OCI-LY1 (cell line): ENCODE measurements around the gene PRRG1.

ENCODE experiments used
- H2AFZ ChIP-seq: fragments of 200-600 bp; sonication (generic), shearing (Covaris generic); 2 replicates; pipeline ENCODE4 v1.6.0; 2014; ENCODE audit warnings: antibody characterized with exemption, mild to moderate bottlenecking, low read length
- H3F3A ChIP-seq: fragments of 200-600 bp; sonication (generic), shearing (Covaris generic); 2 replicates; pipeline ENCODE4 v1.6.0; 2014; ENCODE audit warnings: mild to moderate bottlenecking, antibody characterized with exemption, low read length, moderate library complexity; ENCODE audit not compliant: insufficient read depth
- H3K27ac ChIP-seq: fragments of 200-600 bp; sonication (generic); 2 replicates; pipeline ENCODE4 v1.5.1; 2014; ENCODE audit warnings: low read length, mixed run types, mild to moderate bottlenecking, low read depth; ENCODE audit not compliant: poor library complexity, severe bottlenecking
- H3K27me3 ChIP-seq: fragments of 200-600 bp; sonication (generic); 2 replicates; pipeline ENCODE4 v1.6.0; 2014; ENCODE audit warnings: antibody characterized with exemption, mild to moderate bottlenecking, low read length, moderate library complexity; ENCODE audit not compliant: insufficient read depth
- H3K36me3 ChIP-seq: fragments of 200-600 bp; sonication (generic); 2 replicates; pipeline ENCODE4 v1.6.1; 2014; ENCODE audit warnings: mild to moderate bottlenecking, antibody characterized with exemption, low read length, moderate library complexity, mixed read lengths; ENCODE audit not compliant: insufficient read depth
- H3K4me1 ChIP-seq: fragments of 200-600 bp; sonication (generic); 2 replicates; pipeline ENCODE4 v1.5.1; 2014; ENCODE audit warnings: mild to moderate bottlenecking, low read length, moderate library complexity; ENCODE audit not compliant: insufficient read depth, severe bottlenecking
- H3K4me2 ChIP-seq: fragments of 200-600 bp; sonication (generic), shearing (Covaris generic); 2 replicates; pipeline ENCODE4 v1.6.1; 2014; ENCODE audit warnings: low read length
- H3K4me3 ChIP-seq: fragments of 200-600 bp; sonication (generic); 2 replicates; pipeline ENCODE4 v1.5.1; 2014; ENCODE audit warnings: low read length, low read depth, mild to moderate bottlenecking, mixed read lengths; ENCODE audit not compliant: poor library complexity, severe bottlenecking
- H3K79me2 ChIP-seq: fragments of 200-600 bp; shearing (Covaris generic); 2 replicates; pipeline ENCODE4 v1.6.1; 2016; ENCODE audit warnings: mixed run types, low read length, mixed read lengths; ENCODE audit not compliant: insufficient read depth
- H3K9ac ChIP-seq: fragments of 200-600 bp; sonication (generic), shearing (Covaris generic); 2 replicates; pipeline ENCODE4 v1.6.1; 2014; ENCODE audit warnings: mild to moderate bottlenecking, low read length, mixed read lengths
- H3K9me2 ChIP-seq: fragments of 200-600 bp; sonication (generic), shearing (Covaris generic); 2 replicates; pipeline ENCODE4 v1.6.1; 2014; ENCODE audit warnings: low read depth, mild to moderate bottlenecking, low read length, mixed read lengths
- H3K9me3 ChIP-seq: fragments of 200-600 bp; shearing (Covaris generic); 2 replicates; pipeline ENCODE4 v1.6.1; 2014; ENCODE audit warnings: low read length, mixed read lengths
- H4K20me1 ChIP-seq: fragments of 200-600 bp; sonication (generic), shearing (Covaris generic); 2 replicates; pipeline ENCODE4 v1.6.0; 2016; ENCODE audit warnings: mild to moderate bottlenecking, low read length; ENCODE audit not compliant: insufficient read depth
- EZH2 ChIP-seq: fragments of 200-600 bp; sonication (generic), shearing (Covaris generic); IDR thresholded peaks from 2 replicates; pipeline ENCODE4 v1.8.0; 2017; ENCODE audit warnings: borderline replicate concordance, mixed run types, mild to moderate bottlenecking, antibody characterized with exemption, low read length, moderate library complexity, mixed read lengths
- TF ChIP-seq, protein P1 (sequence below): fragments of 200-600 bp; sonication (generic), shearing (Covaris generic); IDR thresholded peaks from 2 replicates; pipeline ENCODE4 v1.5.1; 2017; ENCODE audit warnings: mild to moderate bottlenecking, antibody characterized with exemption, low read length, moderate library complexity, mixed read lengths

Gene PRRG1

GRCh38 chrX:37485429-37485828 lies 136.3 kb downstream of the PRRG1 start:
- no peaks in the 10 kb centered on the region for H3K36me3 ChIP-seq
- H3K27ac ChIP-seq: no peak overlapping the region
- no peak overlapping the region for H3K4me2 ChIP-seq
- no peak overlapping the region for H3K9ac ChIP-seq
- H3K9me3 ChIP-seq: no peaks in the 10 kb centered on the region
- H4K20me1 ChIP-seq: no peaks in the 10 kb centered on the region
- no peak overlapping the region for H3K4me3 ChIP-seq
- no peaks in the 10 kb centered on the region for H3F3A ChIP-seq
- no peaks in the 10 kb centered on the region for H3K27me3 ChIP-seq
- no peaks in the 10 kb centered on the region for H3K9me2 ChIP-seq
- no peak for TF ChIP-seq EZH2
- TF ChIP-seq, protein P1, sequence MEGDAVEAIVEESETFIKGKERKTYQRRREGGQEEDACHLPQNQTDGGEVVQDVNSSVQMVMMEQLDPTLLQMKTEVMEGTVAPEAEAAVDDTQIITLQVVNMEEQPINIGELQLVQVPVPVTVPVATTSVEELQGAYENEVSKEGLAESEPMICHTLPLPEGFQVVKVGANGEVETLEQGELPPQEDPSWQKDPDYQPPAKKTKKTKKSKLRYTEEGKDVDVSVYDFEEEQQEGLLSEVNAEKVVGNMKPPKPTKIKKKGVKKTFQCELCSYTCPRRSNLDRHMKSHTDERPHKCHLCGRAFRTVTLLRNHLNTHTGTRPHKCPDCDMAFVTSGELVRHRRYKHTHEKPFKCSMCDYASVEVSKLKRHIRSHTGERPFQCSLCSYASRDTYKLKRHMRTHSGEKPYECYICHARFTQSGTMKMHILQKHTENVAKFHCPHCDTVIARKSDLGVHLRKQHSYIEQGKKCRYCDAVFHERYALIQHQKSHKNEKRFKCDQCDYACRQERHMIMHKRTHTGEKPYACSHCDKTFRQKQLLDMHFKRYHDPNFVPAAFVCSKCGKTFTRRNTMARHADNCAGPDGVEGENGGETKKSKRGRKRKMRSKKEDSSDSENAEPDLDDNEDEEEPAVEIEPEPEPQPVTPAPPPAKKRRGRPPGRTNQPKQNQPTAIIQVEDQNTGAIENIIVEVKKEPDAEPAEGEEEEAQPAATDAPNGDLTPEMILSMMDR: no peak
- no peaks in the 10 kb centered on the region for H3K79me2 ChIP-seq
- H3K4me1 ChIP-seq: no peaks in the 10 kb centered on the region
- H2AFZ ChIP-seq: no peak overlapping the region

GRCh38 chrX:37487271-37487670 lies 138.1 kb downstream of the PRRG1 start:
- Histone ChIP-seq H3K27me3 (no peaks in the 10 kb centered on the region), H3K27ac (no peak overlapping the region), H2AFZ (no peak overlapping the region), H3K79me2 (no peaks in the 10 kb centered on the region), H3K4me2 (no peak overlapping the region), H3K9ac (no peak overlapping the region), H3K9me2 (no peaks in the 10 kb centered on the region), H3K4me1 (no peaks in the 10 kb centered on the region), H3K4me3 (no peak overlapping the region), H3K36me3 (no peaks in the 10 kb centered on the region), H4K20me1 (no peaks in the 10 kb centered on the region), H3K9me3 (no peaks in the 10 kb centered on the region), H3F3A (no peaks in the 10 kb centered on the region)
- no peak for TF ChIP-seq EZH2
- TF ChIP-seq, protein P1: no peak

DNA sequence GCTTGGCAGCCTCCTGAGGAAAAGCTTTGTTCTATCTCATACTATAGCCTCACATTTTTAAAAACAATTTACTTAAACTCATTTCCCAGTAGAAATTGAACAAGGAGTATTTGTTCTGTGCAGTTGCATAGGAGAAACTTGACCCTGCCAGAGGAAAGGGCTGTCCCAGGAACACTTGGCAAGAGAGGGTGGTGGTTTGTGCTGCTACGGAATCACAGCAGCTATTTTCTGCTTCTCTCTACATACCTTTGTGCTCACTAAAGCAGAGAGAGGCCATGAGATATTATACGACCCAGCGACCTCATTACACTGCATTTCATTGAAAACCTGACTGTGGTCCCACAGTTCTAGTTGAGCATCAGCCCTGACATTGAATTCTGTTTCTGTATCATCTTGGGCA lies 139.2 kb downstream of the PRRG1 start:
- Histone ChIP-seq H3K4me3 (no peak overlapping the region), H4K20me1 (no peaks in the 10 kb centered on the region), H3K9me3 (no peaks in the 10 kb centered on the region), H3K27me3 (no peaks in the 10 kb centered on the region), H3F3A (no peaks in the 10 kb centered on the region), H2AFZ (no peak overlapping the region), H3K4me1 (no peaks in the 10 kb centered on the region), H3K79me2 (no peaks in the 10 kb centered on the region), H3K4me2 (no peak overlapping the region), H3K36me3 (no peaks in the 10 kb centered on the region), H3K9ac (no peak overlapping the region), H3K27ac (no peak overlapping the region), H3K9me2 (no peaks in the 10 kb centered on the region)
- TF ChIP-seq, protein P1: no peak
- no peak for TF ChIP-seq EZH2
